IMR-90 (cell line): ENCODE results near the gene RXFP2.

Source experiments
- BHLHE40 ChIP-seq: fragments of 150-350 bp; IDR thresholded peaks from 2 replicates; pipeline ENCODE4 v1.6.1; 2016; ENCODE audit warnings: mild to moderate bottlenecking, low read depth, low read length
- CEBPB ChIP-seq: IDR thresholded peaks from 2 replicates; pipeline ENCODE4 v1.6.1; 2012; ENCODE audit warnings: low read depth, low read length, improper control_type of control experiment
- CHD1 ChIP-seq: IDR thresholded peaks from 2 replicates; pipeline ENCODE4 v1.6.1; 2012; ENCODE audit warnings: low read depth, low read length, improper control_type of control experiment
- FOS ChIP-seq: fragments of 150-350 bp; IDR thresholded peaks from 2 replicates; pipeline ENCODE4 v1.6.1; 2016; ENCODE audit warnings: low read depth, low read length
- MAFK ChIP-seq: IDR thresholded peaks from 2 replicates; pipeline ENCODE4 v1.6.1; 2012; ENCODE audit warnings: low read depth, low read length, improper control_type of control experiment
- MAZ ChIP-seq: IDR thresholded peaks from 2 replicates; pipeline ENCODE4 v1.6.1; 2012; ENCODE audit warnings: low read depth, mild to moderate bottlenecking, low read length, improper control_type of control experiment, moderate library complexity, borderline replicate concordance
- POLR2A ChIP-seq: IDR thresholded peaks from 2 replicates; pipeline ENCODE4 v1.6.1; 2012; ENCODE audit warnings: mild to moderate bottlenecking, low read depth, low read length
- RAD21 ChIP-seq: IDR thresholded peaks from 2 replicates; pipeline ENCODE4 v1.6.1; 2012; ENCODE audit warnings: low read length, improper control_type of control experiment
- RCOR1 ChIP-seq: IDR thresholded peaks from 2 replicates; pipeline ENCODE4 v1.6.1; 2012; ENCODE audit warnings: mild to moderate bottlenecking, low read length, improper control_type of control experiment; ENCODE audit not compliant: insufficient replicate concordance
- RFX5 ChIP-seq: IDR thresholded peaks from 2 replicates; pipeline ENCODE4 v1.8.0; 2012; ENCODE audit warnings: low read depth, mild to moderate bottlenecking, low read length, moderate library complexity
- SMC3 ChIP-seq: fragments of 150-350 bp; IDR thresholded peaks from 2 replicates; pipeline ENCODE4 v1.6.1; 2016; ENCODE audit warnings: low read depth, mild to moderate bottlenecking, antibody characterized with exemption, low read length, moderate library complexity
- TF ChIP-seq, protein P1 (sequence below): conservative IDR thresholded peaks from 2 replicates; pipeline ENCODE4 v1.5.1; 2012; ENCODE audit warnings: mild to moderate bottlenecking, low read depth, low read length, improper control_type of control experiment
- TF ChIP-seq, protein P2 (sequence below): fragments of 150-350 bp; IDR thresholded peaks from 2 replicates; pipeline ENCODE4 v1.6.1; 2017; ENCODE audit warnings: mild to moderate bottlenecking, antibody characterized with exemption, low read length, low read depth
- TF ChIP-seq, protein P3 (sequence below): fragments of 150-350 bp; IDR thresholded peaks from 2 replicates; pipeline ENCODE4 v1.6.1; 2016; ENCODE audit warnings: low read depth, mild to moderate bottlenecking, low read length, moderate library complexity, borderline replicate concordance

DNA sequence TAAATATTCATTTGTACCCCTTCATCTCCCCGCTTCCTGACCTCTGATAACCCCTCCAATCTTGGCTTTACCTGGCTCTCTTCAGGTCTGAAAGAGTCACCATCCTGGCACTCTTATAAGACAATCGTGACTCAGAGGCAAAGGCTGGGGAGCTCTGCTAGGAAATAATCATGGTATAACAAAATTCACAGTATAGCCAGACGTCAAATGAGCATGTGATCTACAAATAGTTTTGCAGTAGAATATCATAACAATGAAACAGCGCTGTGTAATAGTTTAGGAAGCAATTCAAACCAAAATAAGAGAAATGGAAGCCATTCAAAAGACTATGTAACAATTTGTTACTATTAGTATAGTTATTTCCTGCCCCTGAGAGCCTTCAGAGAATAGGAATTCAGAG lies 34.2 kb downstream of the RXFP2 start:
- TF ChIP-seq RFX5 (no peak), POLR2A (no peak), CEBPB (peak; percentile 25; the same call in 1 of the 2 replicates), MAFK (no peak), RCOR1 (no peak), RAD21 (no peak), SMC3 (no peak), MAZ (no peak), BHLHE40 (no peak), FOS (0 out of 2 replicates have a peak, but pooled peaks have one; percentile 5), CHD1 (no peak)
- TF ChIP-seq, protein P1, sequence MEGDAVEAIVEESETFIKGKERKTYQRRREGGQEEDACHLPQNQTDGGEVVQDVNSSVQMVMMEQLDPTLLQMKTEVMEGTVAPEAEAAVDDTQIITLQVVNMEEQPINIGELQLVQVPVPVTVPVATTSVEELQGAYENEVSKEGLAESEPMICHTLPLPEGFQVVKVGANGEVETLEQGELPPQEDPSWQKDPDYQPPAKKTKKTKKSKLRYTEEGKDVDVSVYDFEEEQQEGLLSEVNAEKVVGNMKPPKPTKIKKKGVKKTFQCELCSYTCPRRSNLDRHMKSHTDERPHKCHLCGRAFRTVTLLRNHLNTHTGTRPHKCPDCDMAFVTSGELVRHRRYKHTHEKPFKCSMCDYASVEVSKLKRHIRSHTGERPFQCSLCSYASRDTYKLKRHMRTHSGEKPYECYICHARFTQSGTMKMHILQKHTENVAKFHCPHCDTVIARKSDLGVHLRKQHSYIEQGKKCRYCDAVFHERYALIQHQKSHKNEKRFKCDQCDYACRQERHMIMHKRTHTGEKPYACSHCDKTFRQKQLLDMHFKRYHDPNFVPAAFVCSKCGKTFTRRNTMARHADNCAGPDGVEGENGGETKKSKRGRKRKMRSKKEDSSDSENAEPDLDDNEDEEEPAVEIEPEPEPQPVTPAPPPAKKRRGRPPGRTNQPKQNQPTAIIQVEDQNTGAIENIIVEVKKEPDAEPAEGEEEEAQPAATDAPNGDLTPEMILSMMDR, result no peak
- TF ChIP-seq, protein P2, sequence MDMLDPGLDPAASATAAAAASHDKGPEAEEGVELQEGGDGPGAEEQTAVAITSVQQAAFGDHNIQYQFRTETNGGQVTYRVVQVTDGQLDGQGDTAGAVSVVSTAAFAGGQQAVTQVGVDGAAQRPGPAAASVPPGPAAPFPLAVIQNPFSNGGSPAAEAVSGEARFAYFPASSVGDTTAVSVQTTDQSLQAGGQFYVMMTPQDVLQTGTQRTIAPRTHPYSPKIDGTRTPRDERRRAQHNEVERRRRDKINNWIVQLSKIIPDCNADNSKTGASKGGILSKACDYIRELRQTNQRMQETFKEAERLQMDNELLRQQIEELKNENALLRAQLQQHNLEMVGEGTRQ, result peak; percentile 78
- TF ChIP-seq, protein P3, sequence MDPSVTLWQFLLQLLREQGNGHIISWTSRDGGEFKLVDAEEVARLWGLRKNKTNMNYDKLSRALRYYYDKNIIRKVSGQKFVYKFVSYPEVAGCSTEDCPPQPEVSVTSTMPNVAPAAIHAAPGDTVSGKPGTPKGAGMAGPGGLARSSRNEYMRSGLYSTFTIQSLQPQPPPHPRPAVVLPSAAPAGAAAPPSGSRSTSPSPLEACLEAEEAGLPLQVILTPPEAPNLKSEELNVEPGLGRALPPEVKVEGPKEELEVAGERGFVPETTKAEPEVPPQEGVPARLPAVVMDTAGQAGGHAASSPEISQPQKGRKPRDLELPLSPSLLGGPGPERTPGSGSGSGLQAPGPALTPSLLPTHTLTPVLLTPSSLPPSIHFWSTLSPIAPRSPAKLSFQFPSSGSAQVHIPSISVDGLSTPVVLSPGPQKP, result no peak
